Skin epidermis (tissue), 12 donors: ENCODE measurements around the gene GNB1L.
"Not testable (repeated sequence)": the region's sequence is repeated elsewhere in the genome, so short reads cannot be mapped to it uniquely, and the experiment has no call there.

Experiments
- H3K27ac ChIP-seq, 21 experiments: fragments of 200-600 bp; sonication (generic) in 11 of 21; one replicate each; pipeline ENCODE4 v1.5.0; 2020; ENCODE audit warnings: mild to moderate bottlenecking in 3 of 21, inconsistent platforms in 2 of 21, moderate library complexity in 2 of 21
- H3K4me3 ChIP-seq, 7 experiments: fragments of 200-600 bp; sonication (generic) in 2 of 7; one replicate each; pipeline ENCODE4 v1.5.0; 2020; ENCODE audit warnings: inconsistent platforms in 2 of 7, mild to moderate bottlenecking in 2 of 7, moderate library complexity in 1 of 7

The GNB1L gene

DNA sequence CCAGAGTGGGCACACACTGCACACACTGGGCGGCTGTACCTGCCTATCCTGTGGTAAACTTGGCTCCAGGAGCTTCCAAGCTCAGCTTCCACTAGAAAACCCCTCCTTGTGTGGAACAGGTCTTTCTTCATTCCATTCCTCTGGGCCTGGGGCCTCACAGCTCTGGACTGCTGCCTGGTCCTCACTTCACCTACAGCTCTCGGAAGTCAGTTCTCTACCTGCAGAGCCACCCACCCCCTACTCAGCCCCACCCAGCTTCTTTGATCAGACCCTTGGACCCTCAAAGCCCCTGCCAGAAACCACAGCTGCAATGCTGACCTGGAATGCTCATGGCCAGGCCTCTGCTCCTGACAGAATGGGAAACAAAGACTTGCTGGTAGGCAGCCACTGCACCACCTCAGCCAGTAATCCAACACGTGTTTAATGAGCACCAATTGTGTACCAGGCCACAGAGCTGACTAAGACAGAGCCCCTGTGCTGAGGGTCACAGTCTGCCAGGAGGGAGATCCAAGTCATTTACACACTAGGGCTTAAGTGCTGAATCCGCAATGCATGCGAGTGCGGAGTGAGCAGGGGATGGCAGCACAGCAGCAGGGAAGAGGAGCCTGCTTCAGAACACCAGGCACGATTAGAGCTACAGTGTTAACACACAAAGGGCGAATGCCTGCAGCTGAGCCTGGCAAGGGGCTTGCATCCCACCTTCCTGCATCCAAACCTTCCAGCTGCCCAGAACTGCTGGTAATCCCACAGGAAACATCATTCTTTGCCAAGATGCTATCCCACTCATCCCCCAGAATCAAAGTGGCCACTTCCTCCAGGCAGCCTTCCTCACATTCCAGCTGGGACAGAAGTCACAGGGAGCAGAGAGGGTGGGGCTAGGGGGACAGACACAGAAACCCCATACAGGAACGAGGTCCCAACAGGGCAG, 4.6 kb downstream of the GNB1L start:
- Histone ChIP-seq H3K4me3 (no peak overlapping the region), H3K27ac (peak overlapping the region in 10 of 21 experiments; percentile 18 to 98 (median 37))

DNA sequence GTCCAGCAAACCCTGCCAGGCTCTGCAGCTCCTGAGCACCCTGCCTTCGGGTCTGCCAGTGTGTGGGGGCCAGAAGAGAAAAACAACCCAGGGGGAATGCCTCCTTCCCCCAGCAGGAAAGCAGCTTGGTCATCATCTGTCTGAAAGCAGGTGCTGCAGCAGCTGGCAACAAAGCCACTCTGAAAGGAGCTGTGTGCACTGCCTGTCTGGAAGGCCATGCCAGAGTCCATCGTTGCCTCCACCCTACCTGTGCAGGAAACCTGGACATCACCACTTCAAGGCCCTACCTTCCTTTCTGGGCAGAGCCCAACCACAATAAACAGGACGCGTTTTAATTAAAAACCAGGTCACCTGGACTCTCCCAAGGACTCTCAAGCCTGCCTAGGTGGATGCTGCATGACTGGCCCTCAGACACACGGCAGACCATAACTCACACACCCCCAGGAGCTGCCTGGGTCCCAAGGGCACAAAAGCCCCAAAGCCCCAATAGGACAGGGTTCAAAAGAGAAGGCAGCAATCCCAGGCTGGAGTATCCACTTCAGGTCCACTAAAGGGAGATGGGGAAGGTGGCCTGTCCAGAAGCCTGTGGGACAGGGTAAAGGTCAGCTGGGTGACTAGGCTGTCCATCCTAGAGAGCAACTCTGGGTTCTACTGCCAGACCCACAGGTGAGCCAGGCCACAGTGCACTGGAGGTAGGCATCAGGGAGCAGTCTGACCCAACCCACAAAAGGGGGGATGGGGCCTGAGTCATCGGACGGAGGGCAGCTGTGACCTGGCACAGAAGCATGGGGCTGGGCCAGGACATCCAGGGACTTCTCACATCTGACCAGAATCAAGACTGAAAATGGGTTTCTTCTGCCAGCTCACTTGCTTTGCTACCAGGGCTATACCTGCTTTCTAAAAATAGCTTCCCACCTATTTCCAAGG, 6.1 kb downstream of the GNB1L start:
- Histone ChIP-seq H3K4me3 (no peak overlapping the region), H3K27ac (peak overlapping the region in 6 of 21 experiments; percentile 5 to 63 (median 24))

DNA sequence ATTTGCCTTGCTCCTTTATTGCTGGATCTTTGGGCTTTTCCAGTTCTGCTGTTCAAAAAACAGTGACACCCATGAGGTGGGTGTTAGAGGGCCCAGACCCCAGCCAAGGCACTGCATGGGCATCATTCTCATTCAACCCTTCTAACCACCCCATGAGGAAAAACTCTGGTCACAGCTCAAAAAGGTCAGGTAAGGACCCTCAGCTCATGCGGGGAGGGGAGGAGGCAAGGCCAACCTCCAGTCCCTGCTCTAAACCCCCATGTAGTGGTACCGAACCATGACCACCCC, 7.4 kb downstream of the GNB1L start:
- no peak overlapping the region for H3K4me3 ChIP-seq
- no peak overlapping the region for H3K27ac ChIP-seq

DNA sequence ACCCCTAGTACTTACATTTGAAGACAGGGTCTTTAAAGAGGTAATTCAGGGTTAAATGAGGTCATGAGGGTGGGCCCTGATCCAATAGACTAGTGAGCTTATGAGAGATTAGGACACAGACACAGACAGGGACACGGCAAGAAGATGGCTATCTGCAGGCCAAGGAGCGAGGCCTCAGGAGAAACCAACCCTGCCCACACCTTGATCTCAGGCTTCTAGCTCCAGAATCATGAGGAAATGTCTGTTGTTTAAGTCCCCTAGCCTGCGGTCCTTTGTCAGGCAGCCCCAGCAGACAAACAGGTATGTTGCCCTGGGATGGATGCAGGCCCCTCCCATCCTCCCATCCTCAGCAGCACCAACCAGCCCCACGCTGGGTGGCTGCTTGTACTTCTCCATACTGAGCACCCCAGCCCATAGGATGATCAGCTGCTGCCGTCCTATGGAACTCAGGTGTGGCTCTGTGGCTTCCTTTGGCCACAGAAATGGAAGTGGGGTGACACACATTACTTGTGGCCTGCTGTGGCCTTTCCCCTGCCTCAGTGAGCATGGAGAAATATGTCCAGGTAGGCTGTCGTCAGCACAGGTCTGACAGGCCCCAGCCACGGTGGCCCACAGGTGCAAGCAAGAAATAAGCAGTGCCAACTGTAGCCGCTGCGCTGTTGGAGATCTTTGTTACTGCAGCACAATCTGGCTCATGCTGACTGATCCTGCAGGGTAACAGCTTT, 7.9 kb downstream of the GNB1L start:
- Histone ChIP-seq H3K4me3 (no peak overlapping the region), H3K27ac (no peak overlapping the region)

DNA sequence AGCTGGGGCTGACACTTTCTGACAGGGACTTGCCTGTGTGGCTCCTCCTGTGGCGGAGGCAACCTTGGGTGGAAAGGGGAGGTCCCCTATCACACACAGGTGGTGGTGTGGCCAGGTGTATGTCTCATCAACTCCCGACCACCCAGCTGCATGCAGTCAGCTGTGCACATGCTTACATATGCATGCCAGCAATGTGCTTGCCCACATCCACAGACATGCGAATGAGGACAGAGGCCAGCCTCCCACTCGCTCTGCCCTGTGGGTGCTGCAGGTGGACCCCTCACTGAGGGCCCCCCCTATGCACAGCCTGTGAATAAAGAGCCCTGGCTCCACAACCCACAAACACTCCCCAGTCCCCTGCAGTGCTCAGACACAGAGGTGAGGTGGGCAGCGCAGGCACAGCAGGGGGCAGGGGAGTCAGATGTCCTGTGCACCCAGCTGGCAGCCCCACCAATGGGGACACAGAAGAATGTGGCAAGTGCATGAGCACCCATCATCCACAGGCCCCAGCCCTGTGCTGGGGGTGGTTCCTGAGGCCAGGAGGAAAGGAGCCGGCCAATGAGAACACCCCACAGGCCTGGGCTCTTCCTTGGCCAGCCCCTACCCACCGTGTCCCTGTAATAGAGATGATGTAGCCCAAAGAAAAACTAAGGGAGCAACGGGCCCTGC, 9.5 kb downstream of the GNB1L start:
- Histone ChIP-seq H3K4me3 (no peak overlapping the region), H3K27ac (peak overlapping the region in 19 of 21 experiments; percentile 2 to 85 (median 65))

DNA sequence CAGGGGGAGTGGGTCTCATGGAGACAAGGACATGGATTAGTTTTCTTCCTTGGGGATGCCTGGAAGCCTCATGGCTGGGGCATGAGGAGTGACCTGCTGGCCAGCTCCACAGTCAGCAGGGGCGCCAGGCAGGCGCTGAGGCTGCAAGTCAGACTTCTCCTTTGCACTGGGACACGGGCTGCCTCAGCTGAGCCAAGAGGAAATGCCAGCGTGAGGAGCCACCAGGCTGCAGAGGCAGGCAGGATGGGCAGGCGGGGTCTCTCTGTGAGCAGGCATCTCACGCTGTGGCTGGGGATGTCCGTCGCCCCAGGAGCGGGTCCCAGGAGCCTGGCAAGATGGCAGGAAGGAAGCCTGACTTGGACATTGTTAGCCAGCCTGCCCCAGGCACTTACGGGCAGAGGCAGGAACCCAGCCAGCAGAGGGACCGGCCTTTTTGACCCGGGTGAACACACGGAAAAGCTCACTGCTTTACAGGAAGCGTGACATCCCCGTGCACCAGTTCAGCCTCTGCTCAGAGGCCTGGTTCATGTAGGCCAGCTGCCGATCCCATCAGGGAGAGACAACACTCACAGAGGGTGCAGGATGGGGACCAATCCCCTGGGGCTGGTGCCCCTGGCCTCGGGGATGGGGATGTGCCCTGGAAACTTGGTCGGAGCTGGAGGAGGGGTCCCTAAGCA, 10.2 kb downstream of the GNB1L start:
- H3K27ac ChIP-seq: peak overlapping the region in 20 of 21 experiments; percentile 37 to 85 (median 64)

DNA sequence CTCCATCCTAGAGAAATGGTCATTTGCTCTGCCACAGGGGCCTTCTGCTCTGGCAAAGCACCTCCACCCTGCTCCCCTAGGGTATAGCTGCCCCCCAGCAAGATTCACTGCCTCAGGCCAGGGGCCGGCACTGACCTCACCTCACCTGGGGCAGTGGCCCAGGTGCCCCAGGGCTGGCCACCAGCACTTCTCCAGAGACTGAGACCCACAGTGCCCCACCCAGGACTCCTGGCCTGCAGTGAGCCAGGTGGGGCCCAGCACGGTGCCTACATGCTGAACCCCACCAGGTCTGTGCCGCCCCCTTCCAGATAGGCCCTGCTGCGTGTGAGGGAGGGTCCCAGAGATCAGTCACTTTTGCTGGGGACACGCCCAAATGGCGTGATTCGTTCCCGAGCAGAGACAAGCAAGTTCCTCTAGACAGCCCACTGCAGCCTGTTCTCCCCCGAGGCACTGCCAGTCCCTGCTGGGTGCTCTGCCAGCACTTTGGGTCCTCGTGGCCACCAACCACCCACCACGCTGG, 10.8 kb downstream of the GNB1L start:
- no peak overlapping the region for H3K4me3 ChIP-seq

More for the DNA sequence above, 10.2 kb downstream of the GNB1L start:
- H3K4me3 ChIP-seq: no peak overlapping the region

DNA sequence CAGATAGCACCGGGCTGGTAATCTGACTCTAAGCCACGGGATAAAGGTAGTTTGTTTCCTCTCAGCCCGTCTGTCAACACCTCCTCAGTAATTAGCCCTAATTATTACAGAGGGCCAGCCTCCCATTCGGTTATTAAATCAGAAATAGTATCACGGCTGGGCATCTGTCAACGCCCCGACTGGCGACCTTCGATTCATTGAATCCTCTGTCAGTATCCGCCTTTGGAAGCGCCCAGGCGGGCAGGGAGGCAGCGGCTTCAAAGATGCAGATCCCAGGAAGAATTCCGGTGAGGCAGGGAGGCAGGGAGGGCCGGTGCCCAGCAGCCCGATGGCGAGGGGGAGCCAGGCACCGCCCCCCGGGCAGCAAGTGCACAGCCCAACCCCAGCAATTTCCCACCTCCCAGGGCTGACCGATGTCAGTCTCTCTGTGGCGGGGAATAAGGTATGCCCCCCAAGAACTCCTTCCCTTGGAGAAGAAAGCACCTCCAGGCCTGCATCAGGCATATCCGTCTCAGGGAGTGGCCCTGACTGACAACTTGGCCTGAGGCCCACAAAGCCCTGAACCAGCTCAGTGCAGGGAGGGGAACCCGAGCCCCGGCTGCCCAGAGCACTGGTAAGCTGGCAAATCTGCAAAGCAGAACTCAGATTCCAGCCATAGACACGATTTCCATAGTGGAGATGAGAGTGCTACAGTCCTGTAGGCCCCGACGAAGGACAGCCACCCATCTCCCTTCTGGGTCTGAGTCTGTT, 11.4 kb downstream of the GNB1L start:
- Histone ChIP-seq H3K27ac (peak overlapping the region in 18 of 21 experiments; percentile 22 to 85 (median 64)), H3K4me3 (no peak overlapping the region)

More for the DNA sequence above, 10.8 kb downstream of the GNB1L start:
- H3K27ac ChIP-seq: peak overlapping the region in 20 of 21 experiments; percentile 22 to 85 (median 64)

DNA sequence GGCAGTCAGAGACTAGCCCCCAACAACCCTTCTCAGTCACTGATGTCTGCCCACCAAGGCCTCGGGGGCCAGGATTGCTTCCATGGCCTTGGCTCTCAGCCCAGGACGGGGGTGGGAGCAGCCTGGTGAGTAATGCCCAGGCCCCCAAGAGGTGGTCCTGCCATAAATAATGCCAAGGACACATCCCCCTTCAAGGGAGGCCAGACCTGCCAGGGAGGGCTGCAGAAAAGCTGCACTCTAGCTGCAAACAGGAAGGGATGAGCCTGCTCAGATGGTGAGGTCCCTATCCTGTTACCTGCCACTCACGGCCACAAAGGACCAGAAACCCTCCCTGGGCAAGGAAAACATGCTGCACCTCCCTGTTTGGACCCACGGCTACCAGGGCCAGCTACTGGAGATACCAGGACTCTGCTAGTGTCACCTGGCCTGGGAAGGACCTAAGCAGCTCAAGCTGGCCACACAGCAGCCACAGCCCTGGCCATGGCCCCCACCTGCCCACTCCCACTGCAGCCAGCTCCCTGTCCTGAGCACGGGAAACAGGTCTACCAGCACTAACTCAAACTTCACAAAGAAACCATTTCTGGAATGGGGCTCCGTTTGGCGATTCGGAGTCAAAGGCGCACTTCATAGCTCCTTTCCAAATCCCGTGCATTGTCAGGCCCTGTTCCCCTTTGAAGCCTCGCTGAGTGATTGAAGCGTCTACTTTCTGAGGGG, 12.1 kb downstream of the GNB1L start:
- Histone ChIP-seq H3K27ac (peak overlapping the region in 4 of 21 experiments; percentile 28 to 76 (median 52)), H3K4me3 (no peak overlapping the region)

DNA sequence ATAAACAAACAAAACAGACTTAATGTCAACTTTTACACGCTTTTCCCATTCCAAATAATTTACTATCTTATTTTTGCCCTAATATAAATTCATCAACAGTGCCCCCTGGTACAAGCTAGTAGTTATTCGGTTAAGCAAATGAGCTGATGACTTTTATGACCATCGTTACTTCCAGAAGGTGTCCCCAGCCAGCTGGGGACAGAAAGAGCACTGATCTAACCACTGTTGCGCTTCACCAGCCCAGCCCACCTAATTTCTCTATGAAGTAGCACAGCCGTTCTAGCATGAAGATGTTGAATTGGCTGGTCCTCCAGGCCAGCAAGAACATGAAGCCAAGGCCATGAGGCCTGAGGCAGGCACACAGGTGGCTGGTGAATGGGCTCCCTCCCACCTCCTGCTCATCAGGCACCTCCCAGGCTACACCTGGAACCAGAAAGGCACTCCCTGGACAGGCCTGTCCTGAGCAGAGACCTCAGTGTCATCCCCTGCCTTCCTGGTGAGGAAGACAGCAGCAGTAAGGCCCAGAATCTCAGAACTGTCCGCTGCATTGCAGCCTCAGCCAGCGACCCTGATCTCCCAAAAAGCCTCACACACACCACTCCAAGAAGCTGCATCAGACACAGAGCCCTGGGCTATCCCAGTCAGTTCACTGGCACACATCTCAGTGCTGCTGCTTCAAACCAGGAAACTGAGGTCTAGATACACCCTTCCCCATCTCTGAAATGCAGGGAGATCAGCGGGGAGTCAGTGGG, 12.9 kb downstream of the GNB1L start:
- Histone ChIP-seq H3K4me3 (no peak overlapping the region), H3K27ac (peak overlapping the region in 1 of 21 experiments; percentile 25)

DNA sequence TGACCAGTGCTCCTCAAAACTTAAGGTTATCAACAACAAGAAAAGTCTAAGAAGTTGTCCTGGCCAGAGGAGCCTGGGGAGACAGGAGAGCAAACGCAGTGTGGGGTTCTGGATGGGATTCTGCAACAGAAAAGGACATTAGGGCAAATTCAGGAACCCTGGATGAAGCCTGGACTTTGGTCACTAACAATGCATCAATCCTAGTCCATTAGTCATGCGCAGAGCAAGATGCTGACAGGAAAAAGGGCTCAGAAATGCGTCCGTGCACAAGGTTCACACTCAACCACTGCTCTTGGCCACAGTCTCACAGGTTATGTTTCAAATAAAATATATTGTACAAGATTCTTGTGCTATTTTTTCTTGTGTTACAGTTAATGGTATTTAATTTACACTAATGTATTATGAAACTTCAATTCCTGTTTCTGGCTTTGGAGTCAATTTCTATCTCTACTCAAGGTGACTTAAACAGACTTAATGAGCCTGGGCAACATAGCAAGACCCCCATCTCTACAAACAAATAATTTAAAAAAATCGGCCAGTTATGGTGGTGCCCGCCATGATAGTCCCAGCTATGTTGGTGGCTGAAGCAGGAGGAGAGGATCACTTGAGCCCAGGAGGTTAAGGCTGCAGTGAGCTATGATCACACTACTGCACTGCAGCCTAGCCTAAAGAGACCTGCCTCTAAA, 13.6 kb downstream of the GNB1L start:
- no peak overlapping the region for H3K4me3 ChIP-seq
- no peak overlapping the region for H3K27ac ChIP-seq

DNA sequence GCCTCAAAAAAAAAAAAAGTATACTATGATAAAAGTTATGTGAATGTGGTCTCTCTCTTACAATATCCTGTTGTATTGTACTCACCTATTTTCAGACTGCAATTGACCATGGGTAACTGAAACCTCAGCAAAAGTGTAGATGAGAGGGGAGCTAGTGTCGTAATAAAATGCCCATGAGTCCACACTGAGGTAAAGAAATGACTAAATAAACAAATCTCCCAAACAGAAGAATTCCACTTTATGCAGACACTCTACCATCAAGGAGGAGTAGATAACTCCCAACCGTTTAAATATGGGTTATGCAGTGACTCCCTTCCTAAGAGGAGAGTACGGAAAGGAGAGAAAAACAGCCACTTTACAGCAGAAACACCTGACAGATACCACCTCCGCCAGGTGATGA, 14.6 kb downstream of the GNB1L start:
- Histone ChIP-seq H3K27ac (no peak overlapping the region), H3K4me3 (no peak overlapping the region)

DNA sequence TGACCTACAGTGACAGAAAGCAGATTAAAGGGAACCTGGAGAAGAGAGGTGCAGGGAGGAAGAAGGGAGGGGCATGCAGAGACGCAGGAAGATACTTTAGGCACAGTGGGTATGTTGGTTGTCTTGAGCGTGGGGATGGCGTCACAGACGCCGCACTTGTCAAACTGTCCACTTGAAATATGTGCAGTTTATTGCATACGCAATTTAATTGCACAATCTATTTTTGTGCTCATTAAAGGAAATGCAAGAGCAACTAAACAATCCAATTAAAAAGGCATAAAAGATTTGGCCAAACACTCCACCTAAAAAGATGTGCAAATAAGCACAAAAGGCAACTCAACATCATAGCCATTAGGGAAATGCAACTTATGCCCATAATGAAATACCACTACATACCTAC, 16.8 kb downstream of the GNB1L start:
- no peak overlapping the region for H3K27ac ChIP-seq
- no peak overlapping the region for H3K4me3 ChIP-seq

DNA sequence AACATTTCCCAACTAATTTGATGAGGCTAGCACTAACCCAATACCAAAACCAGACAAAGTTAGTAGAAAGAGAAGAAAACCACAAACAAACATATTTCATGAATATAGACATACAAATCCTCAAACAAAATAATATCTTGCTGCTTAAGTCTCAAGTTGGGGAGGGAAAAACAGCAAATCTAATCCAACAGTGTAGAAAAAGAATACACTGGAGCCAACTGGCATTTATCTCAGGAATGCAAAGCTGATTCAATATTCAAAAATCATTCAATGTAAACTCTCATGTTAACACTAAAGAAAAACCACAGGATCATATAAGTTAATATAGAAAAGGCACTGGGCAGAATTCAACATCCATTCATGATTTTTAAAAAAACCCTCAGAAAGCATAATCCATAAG, 18.2 kb downstream of the GNB1L start:
- H3K27ac ChIP-seq: no peak overlapping the region

DNA sequence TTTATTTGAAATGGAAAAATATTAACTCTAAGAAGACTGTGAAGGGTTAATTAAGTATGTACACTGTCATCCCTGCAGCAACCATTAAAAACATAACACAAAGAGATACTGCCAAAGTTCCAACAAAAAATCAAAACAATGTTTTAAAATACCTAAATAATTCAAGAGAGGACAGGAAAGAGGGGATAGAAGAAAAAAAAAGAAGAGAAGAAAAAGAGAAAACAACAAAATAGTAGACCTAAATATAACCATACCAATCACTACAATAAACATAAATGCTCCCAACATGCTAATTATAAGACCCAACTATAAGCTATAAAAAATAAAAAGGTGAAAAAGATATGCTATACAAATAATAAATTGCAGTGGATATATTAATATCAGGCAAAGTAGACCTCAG, 20.1 kb downstream of the GNB1L start:
- H3K4me3 ChIP-seq: no peak overlapping the region
- no peak overlapping the region for H3K27ac ChIP-seq

More for the DNA sequence above, 18.2 kb downstream of the GNB1L start:
- H3K4me3 ChIP-seq: no peak overlapping the region

DNA sequence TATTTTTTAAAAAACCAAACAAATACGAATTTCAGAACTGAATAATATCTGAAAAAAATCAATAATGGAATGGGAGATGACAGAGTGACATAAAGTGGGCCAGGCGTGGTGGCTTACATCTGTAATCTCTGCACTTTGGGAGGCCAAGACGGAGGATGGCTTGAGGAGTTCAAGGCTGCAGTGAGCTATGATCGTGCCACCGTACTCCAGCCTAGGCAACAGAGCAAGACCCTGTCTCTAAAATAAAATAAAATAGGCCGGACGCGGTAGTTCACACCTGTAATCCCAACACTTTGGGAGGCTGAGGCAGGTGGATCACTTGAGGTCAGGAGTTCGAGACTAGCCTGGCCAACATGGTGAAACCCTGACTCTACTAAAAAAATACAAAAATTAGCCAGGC, 21.3 kb downstream of the GNB1L start:
- H3K27ac ChIP-seq, H3K4me3 ChIP-seq: not testable (repeated sequence)
